Mesenchymal stem cell (in vitro differentiated cells and primary cell): Measurements from ENCODE around the gene KRT4.

Source experiments
- DNase-seq: peaks from one replicate; pipeline ENCODE4 v3.0.0-alpha.2; 2013
- H2AFZ ChIP-seq: one replicate; pipeline ENCODE4 v1.6.1; 2013; ENCODE audit warnings: low read depth, mild to moderate bottlenecking, control low read depth, inconsistent platforms, low read length, moderate library complexity
- H2AK5ac ChIP-seq: 2 replicates; pipeline ENCODE4 v1.6.1; 2013; ENCODE audit warnings: low read length, moderate library complexity, mild to moderate bottlenecking, inconsistent platforms; ENCODE audit not compliant: severe bottlenecking
- H2BK120ac ChIP-seq: one replicate; pipeline ENCODE4 v1.6.1; 2013; ENCODE audit warnings: low read depth, mild to moderate bottlenecking, inconsistent platforms, low read length, moderate library complexity
- H2BK12ac ChIP-seq, 2 experiments: one replicate each; pipeline ENCODE4 v1.6.1; 2013; ENCODE audit warnings: inconsistent platforms in 2 of 2, low read length in 2 of 2, mild to moderate bottlenecking in 2 of 2, moderate library complexity in 2 of 2, control low read depth in 1 of 2
- H2BK15ac ChIP-seq: one replicate; pipeline ENCODE4 v1.6.1; 2013; ENCODE audit warnings: mild to moderate bottlenecking, low read depth, inconsistent platforms; ENCODE audit not compliant: poor library complexity, severe bottlenecking
- H2BK5ac ChIP-seq: 2 replicates; pipeline ENCODE4 v1.6.1; 2013; ENCODE audit warnings: low read depth, mild to moderate bottlenecking, low read length, control low read depth, inconsistent platforms; ENCODE audit not compliant: poor library complexity, severe bottlenecking
- H3K14ac ChIP-seq, 2 experiments: one replicate each; pipeline ENCODE4 v1.6.1; 2013; ENCODE audit warnings: inconsistent platforms in 2 of 2, low read length in 2 of 2, control low read depth in 1 of 2, mild to moderate bottlenecking in 1 of 2, moderate library complexity in 1 of 2
- H3K18ac ChIP-seq, 2 experiments: one replicate each; pipeline ENCODE4 v1.6.1; 2013; ENCODE audit warnings: inconsistent platforms in 2 of 2, low read length in 2 of 2, control low read depth in 1 of 2, low read depth in 1 of 2, mild to moderate bottlenecking in 1 of 2
- H3K23ac ChIP-seq, 2 experiments: one replicate each; pipeline ENCODE4 v1.6.1; 2013; ENCODE audit warnings: inconsistent platforms in 2 of 2, low read length in 2 of 2, mild to moderate bottlenecking in 2 of 2, moderate library complexity in 2 of 2, control low read depth in 1 of 2
- H3K27ac ChIP-seq: 2 replicates; pipeline ENCODE4 v1.5.1; 2013; ENCODE audit warnings: mild to moderate bottlenecking, moderate library complexity, low read length, control low read depth, inconsistent platforms; ENCODE audit not compliant: poor library complexity, severe bottlenecking
- H3K27me3 ChIP-seq, 2 experiments: 2 replicates each; pipeline versions ENCODE4 v1.6.1 to v1.7.0; 2013; ENCODE audit warnings: low read length in 2 of 2, mild to moderate bottlenecking in 2 of 2, moderate library complexity in 2 of 2, control low read depth in 1 of 2, inconsistent platforms in 1 of 2; ENCODE audit not compliant: control insufficient read depth in 1 of 2, insufficient read depth in 1 of 2
- H3K36me3 ChIP-seq, 2 experiments: 2 replicates each; pipeline versions ENCODE4 v1.6.1 to v1.7.0; 2013; ENCODE audit warnings: low read length in 2 of 2, control low read depth in 1 of 2, inconsistent platforms in 1 of 2, low read depth in 1 of 2, mild to moderate bottlenecking in 1 of 2; ENCODE audit not compliant: insufficient read depth in 2 of 2, control insufficient read depth in 1 of 2
- H3K4ac ChIP-seq, 2 experiments: one replicate each; pipeline ENCODE4 v1.6.1; 2013; ENCODE audit warnings: inconsistent platforms in 2 of 2, low read length in 2 of 2, mild to moderate bottlenecking in 2 of 2, moderate library complexity in 2 of 2, control low read depth in 1 of 2, low read depth in 1 of 2
- H3K4me1 ChIP-seq: 2 replicates; pipeline ENCODE4 v1.6.1; 2013; ENCODE audit warnings: low read depth, low read length, control low read depth; ENCODE audit not compliant: control insufficient read depth, insufficient read depth
- H3K4me2 ChIP-seq: 2 replicates; pipeline ENCODE4 v1.6.1; 2013; ENCODE audit warnings: low read length, mild to moderate bottlenecking, inconsistent platforms; ENCODE audit not compliant: poor library complexity, severe bottlenecking
- H3K4me3 ChIP-seq, 2 experiments: 2 replicates each; pipeline versions ENCODE4 v1.5.1 to v1.7.0; 2013; ENCODE audit warnings: low read length in 2 of 2, mild to moderate bottlenecking in 2 of 2, control low read depth in 1 of 2, low read depth in 1 of 2; ENCODE audit not compliant: insufficient read depth in 1 of 2
- H3K79me1 ChIP-seq: replicated peaks from 2 replicates; pipeline ENCODE4 v1.6.1; 2013; ENCODE audit warnings: mild to moderate bottlenecking, control low read depth, low read length, inconsistent platforms; ENCODE audit not compliant: poor library complexity, severe bottlenecking
- H3K9ac ChIP-seq: 2 replicates; pipeline ENCODE4 v1.7.0; 2013; ENCODE audit warnings: mild to moderate bottlenecking, low read length, moderate library complexity
- H3K9me3 ChIP-seq: 2 replicates; pipeline ENCODE4 v1.7.0; 2013; ENCODE audit warnings: mild to moderate bottlenecking, low read length; ENCODE audit not compliant: control insufficient read depth
- H4K8ac ChIP-seq: one replicate; pipeline ENCODE4 v1.6.1; 2013; ENCODE audit warnings: inconsistent platforms, mild to moderate bottlenecking, low read length, moderate library complexity
- H4K91ac ChIP-seq: one replicate; pipeline ENCODE4 v1.6.1; 2013; ENCODE audit warnings: mild to moderate bottlenecking, low read length, inconsistent platforms
- WGBS: methylation state at CpG from one replicate; pipeline ENCODE4 v1.1.7; 2013; ENCODE audit warnings: mixed read lengths; 5-methylcytosine and 5-hydroxymethylcytosine counted together

Gene KRT4

GRCh38 chr12:52787324-52788191, 26.4 kb downstream of the KRT4 start:
- peaks cover 19 to 82% of the 10 kb centered on the region in 2 experiments for H3K27me3 ChIP-seq
- H3K4ac ChIP-seq, result no peak overlapping the region
- DNase-seq, result no peak
- H3K18ac ChIP-seq, result no peak overlapping the region
- H2BK15ac ChIP-seq, result no peak overlapping the region
- no peak overlapping the region for H2AFZ ChIP-seq
- H3K14ac ChIP-seq, result no peak overlapping the region
- no peak overlapping the region for H2AK5ac ChIP-seq
- H3K23ac ChIP-seq, result no peak overlapping the region
- H3K9ac ChIP-seq, result no peak overlapping the region
- H3K4me3 ChIP-seq, result no peak overlapping the region
- no peaks in the 10 kb centered on the region for H3K79me1 ChIP-seq
- H2BK12ac ChIP-seq, result no peak overlapping the region
- WGBS, result 48% methylated on average over 6 of the region's 6 CpGs
- no peak overlapping the region for H4K91ac ChIP-seq
- H2BK120ac ChIP-seq, result no peak overlapping the region
- H3K36me3 ChIP-seq, result no peaks in the 10 kb centered on the region
- H3K4me2 ChIP-seq, result no peak overlapping the region
- no peak overlapping the region for H3K27ac ChIP-seq
- H3K9me3 ChIP-seq, result no peaks in the 10 kb centered on the region
- H2BK5ac ChIP-seq, result no peak overlapping the region
- H4K8ac ChIP-seq, result no peak overlapping the region
- no peaks in the 10 kb centered on the region for H3K4me1 ChIP-seq

GRCh38 chr12:52784909-52785308, 29.0 kb downstream of the KRT4 start:
- Histone ChIP-seq H3K36me3 (no peaks in the 10 kb centered on the region), H3K27me3 (peaks cover 31 to 82% of the 10 kb centered on the region in 2 experiments), H2BK120ac (no peak overlapping the region), H2AK5ac (no peak overlapping the region), H3K9me3 (no peaks in the 10 kb centered on the region), H2BK12ac (no peak overlapping the region), H3K4ac (no peak overlapping the region), H2BK15ac (no peak overlapping the region), H3K4me3 (no peak overlapping the region), H3K9ac (no peak overlapping the region), H3K27ac (no peak overlapping the region), H3K18ac (no peak overlapping the region), H2BK5ac (no peak overlapping the region), H4K91ac (no peak overlapping the region), H3K79me1 (no peaks in the 10 kb centered on the region), H3K23ac (no peak overlapping the region), H2AFZ (no peak overlapping the region), H3K14ac (no peak overlapping the region), H3K4me1 (no peaks in the 10 kb centered on the region), H4K8ac (no peak overlapping the region), H3K4me2 (no peak overlapping the region)
- no peak for DNase-seq
- WGBS, result 77% methylated on average over 3 of the region's 3 CpGs

DNA sequence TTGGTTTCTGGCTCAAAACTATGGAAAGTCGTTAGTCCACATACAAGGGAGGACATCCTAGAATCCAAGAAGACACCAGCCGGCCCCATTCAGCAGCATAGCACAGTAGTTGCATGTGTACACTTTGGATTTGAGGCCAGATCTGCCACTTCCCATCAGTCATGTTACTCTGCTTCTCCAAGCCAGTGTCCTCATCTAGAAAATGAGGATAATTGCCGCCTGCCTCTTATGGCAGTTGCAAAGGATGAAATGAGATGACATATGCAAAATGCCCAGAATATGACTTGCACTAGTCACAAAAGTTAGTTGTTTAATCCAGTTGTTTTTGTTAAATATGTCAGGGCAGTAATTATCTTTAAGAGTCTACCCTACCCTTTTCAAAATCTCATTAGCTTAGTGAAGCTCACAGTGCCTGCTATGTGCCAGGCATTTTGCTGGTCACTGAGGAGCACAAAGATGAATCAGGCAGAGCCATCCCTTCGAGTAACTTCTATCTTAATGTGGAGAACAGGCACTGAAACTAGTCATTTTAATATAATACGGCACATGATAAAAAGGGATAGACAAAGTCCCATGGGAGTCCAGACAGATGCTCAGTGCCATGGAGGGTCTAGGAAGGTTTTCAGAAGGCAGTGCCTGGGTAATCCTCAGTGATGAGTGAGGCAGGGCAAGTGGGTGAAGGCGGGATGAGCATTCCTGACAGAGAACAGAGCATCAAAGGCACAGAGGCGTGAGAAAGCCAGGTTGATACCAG, 30.2 kb downstream of the KRT4 start:
- no peaks in the 10 kb centered on the region for H3K79me1 ChIP-seq
- no peak overlapping the region for H2AK5ac ChIP-seq
- 76% methylated on average over 6 of the region's 7 CpGs for WGBS
- no peak overlapping the region for H2BK12ac ChIP-seq
- no peak overlapping the region for H2AFZ ChIP-seq
- H2BK15ac ChIP-seq, result no peak overlapping the region
- no peak overlapping the region for H2BK5ac ChIP-seq
- H3K27me3 ChIP-seq, result peaks cover 38 to 82% of the 10 kb centered on the region in 2 experiments
- H3K4me3 ChIP-seq, result no peak overlapping the region
- H3K4me2 ChIP-seq, result no peak overlapping the region
- H3K14ac ChIP-seq, result no peak overlapping the region
- no peak overlapping the region for H3K23ac ChIP-seq
- no peak overlapping the region for H2BK120ac ChIP-seq
- no peaks in the 10 kb centered on the region for H3K36me3 ChIP-seq
- H3K9ac ChIP-seq, result no peak overlapping the region
- H3K27ac ChIP-seq, result no peak overlapping the region
- H3K4ac ChIP-seq, result no peak overlapping the region
- no peak for DNase-seq
- no peak overlapping the region for H4K8ac ChIP-seq
- H3K4me1 ChIP-seq, result no peaks in the 10 kb centered on the region
- H3K9me3 ChIP-seq, result no peaks in the 10 kb centered on the region
- H3K18ac ChIP-seq, result no peak overlapping the region
- H4K91ac ChIP-seq, result no peak overlapping the region

GRCh38 chr12:52782502-52782901, 31.4 kb downstream of the KRT4 start:
- Histone ChIP-seq H3K14ac (no peak overlapping the region), H3K36me3 (no peaks in the 10 kb centered on the region), H4K91ac (no peak overlapping the region), H4K8ac (no peak overlapping the region), H3K4me2 (no peak overlapping the region), H2BK120ac (no peak overlapping the region), H2AK5ac (no peak overlapping the region), H3K9ac (no peak overlapping the region), H3K9me3 (no peaks in the 10 kb centered on the region), H2BK5ac (no peak overlapping the region), H3K4ac (no peak overlapping the region), H2AFZ (no peak overlapping the region), H3K79me1 (no peaks in the 10 kb centered on the region), H3K27ac (no peak overlapping the region), H3K23ac (no peak overlapping the region), H2BK12ac (no peak overlapping the region), H3K4me3 (no peak overlapping the region), H2BK15ac (no peak overlapping the region), H3K18ac (no peak overlapping the region), H3K27me3 (peaks cover 47 to 84% of the 10 kb centered on the region in 2 experiments), H3K4me1 (no peaks in the 10 kb centered on the region)
- 83% methylated on average over 4 of the region's 4 CpGs for WGBS
- no peak for DNase-seq
